ENCODE results near the gene GRK4. TPM values are rescaled to one million over a fixed set of nuclear protein-coding genes. Genes with fewer than 3 reads are reported as not detected.

GRK4 gene
- polyA plus RNA-seq, 1 of the 3 experiments (the other 2 are of a cell fraction) = 2.7 TPM

GRCh38 chr4:2930135-2930757, 33.1 kb upstream of the GRK4 start:
- Histone ChIP-seq H3K27ac (ENCODE audit: low read depth in 2 of 2, low read length in 1 of 2) (no peak overlapping the region; a peak in 1 of 4 replicates), H3K4me3 (ENCODE audit: low read depth in 2 of 2, low read length in 1 of 2) (no peak overlapping the region), H3F3A (replicated peaks; ENCODE audit: insufficient read depth) (peaks cover 8% of the 10 kb centered on the region), H4K20me1 (ENCODE audit: insufficient read depth) (peaks cover 3% of the 10 kb centered on the region; the same call in 1 of the 2 replicates), H3K27me3 (ENCODE audit: insufficient read depth) (no peaks in the 10 kb centered on the region), H3K79me2 (ENCODE audit: insufficient read depth) (peaks cover 19% of the 10 kb centered on the region), H2AFZ (ENCODE audit: low read depth) (no peak overlapping the region), H3K9ac (no peak overlapping the region), H3K4me1 (ENCODE audit: control insufficient read depth in 1 of 2, insufficient read depth in 2 of 2, low read depth in 1 of 2, low read length in 1 of 2) (peaks cover 7 to 17% of the 10 kb centered on the region in 2 experiments; a peak in 2 of 4 replicates), H3K36me3 (replicated peaks in 1 of 2; ENCODE audit: control insufficient read depth in 1 of 2, insufficient read depth in 2 of 2, low read length in 1 of 2) (peaks cover 14 to 71% of the 10 kb centered on the region in 2 experiments), H3K9me2 (no peaks in the 10 kb centered on the region), H3K9me3 (no peaks in the 10 kb centered on the region), H3K4me2 (no peak overlapping the region)
- WGBS (ENCODE audit: low lambda C conversion rate) = 95% methylated on average over 11 of the region's 12 CpGs
- no peak for DNase-seq
- TF ChIP-seq SIN3A (IDR thresholded peaks at IDR 0.05; ENCODE audit: borderline replicate concordance, low read depth, low read length) = no peak
- no peak for TF ChIP-seq TAF1 (IDR thresholded peaks at IDR 0.05; ENCODE audit: borderline replicate concordance, low read depth, low read length)
- no peak for TF ChIP-seq CHD2 (IDR thresholded peaks at IDR 0.05; ENCODE audit: low read length, partially characterized antibody)
- TF ChIP-seq FOSL2 (IDR thresholded peaks at IDR 0.05; ENCODE audit: borderline replicate concordance, low read depth) = no peak
- TF ChIP-seq NRF1 (IDR thresholded peaks at IDR 0.05; ENCODE audit: low read depth, low read length) = no peak
- TF ChIP-seq, protein P1, sequence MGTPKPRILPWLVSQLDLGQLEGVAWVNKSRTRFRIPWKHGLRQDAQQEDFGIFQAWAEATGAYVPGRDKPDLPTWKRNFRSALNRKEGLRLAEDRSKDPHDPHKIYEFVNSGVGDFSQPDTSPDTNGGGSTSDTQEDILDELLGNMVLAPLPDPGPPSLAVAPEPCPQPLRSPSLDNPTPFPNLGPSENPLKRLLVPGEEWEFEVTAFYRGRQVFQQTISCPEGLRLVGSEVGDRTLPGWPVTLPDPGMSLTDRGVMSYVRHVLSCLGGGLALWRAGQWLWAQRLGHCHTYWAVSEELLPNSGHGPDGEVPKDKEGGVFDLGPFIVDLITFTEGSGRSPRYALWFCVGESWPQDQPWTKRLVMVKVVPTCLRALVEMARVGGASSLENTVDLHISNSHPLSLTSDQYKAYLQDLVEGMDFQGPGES (IDR thresholded peaks at IDR 0.05; ENCODE audit: low read depth, low read length) = no peak
- no peak for TF ChIP-seq RFX5 (IDR thresholded peaks at IDR 0.05; ENCODE audit: low read length)
- ChIA-PET POLR2A (no interaction called here), CTCF (interaction anchor here (1.0 kb wide), 1 partner anchor 9 kb away, joined by 3 read pairs; no protein-coding TSS in a partner anchor)

- H3K27me3 ChIP-seq (ENCODE audit: insufficient read depth) = no peaks in the 10 kb centered on the region
These were observed 32.4 kb upstream of the GRK4 start for GRCh38 chr4:2930758-2931511.

More at GRCh38 chr4:2930758-2931511, 32.4 kb upstream of the GRK4 start:
- no peaks in the 10 kb centered on the region for H3K9me3 ChIP-seq
- H3K27ac ChIP-seq (ENCODE audit: low read depth in 2 of 2, low read length in 1 of 2) = no peak overlapping the region; a peak in 1 of 4 replicates
- TF ChIP-seq, protein P2, sequence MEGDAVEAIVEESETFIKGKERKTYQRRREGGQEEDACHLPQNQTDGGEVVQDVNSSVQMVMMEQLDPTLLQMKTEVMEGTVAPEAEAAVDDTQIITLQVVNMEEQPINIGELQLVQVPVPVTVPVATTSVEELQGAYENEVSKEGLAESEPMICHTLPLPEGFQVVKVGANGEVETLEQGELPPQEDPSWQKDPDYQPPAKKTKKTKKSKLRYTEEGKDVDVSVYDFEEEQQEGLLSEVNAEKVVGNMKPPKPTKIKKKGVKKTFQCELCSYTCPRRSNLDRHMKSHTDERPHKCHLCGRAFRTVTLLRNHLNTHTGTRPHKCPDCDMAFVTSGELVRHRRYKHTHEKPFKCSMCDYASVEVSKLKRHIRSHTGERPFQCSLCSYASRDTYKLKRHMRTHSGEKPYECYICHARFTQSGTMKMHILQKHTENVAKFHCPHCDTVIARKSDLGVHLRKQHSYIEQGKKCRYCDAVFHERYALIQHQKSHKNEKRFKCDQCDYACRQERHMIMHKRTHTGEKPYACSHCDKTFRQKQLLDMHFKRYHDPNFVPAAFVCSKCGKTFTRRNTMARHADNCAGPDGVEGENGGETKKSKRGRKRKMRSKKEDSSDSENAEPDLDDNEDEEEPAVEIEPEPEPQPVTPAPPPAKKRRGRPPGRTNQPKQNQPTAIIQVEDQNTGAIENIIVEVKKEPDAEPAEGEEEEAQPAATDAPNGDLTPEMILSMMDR (IDR thresholded peaks at IDR 0.05) = peak; percentile 27
- TF ChIP-seq GABPA (IDR thresholded peaks at IDR 0.05; ENCODE audit: low read depth) (no peak), TEAD4 (IDR thresholded peaks at IDR 0.05; ENCODE audit: borderline replicate concordance, insufficient read depth) (no peak), YY1 (IDR thresholded peaks at IDR 0.05; ENCODE audit: low read depth) (no peak)
- TF ChIP-seq, protein P1 (IDR thresholded peaks at IDR 0.05; ENCODE audit: low read depth, low read length) = no peak
- peaks cover 14 to 65% of the 10 kb centered on the region in 2 experiments for H3K36me3 ChIP-seq (replicated peaks in 1 of 2; ENCODE audit: control insufficient read depth in 1 of 2, insufficient read depth in 2 of 2, low read length in 1 of 2)
- WGBS (ENCODE audit: low lambda C conversion rate) = 100% methylated on average over 3 of the region's 34 CpGs
- H4K20me1 ChIP-seq (ENCODE audit: insufficient read depth) = 0 out of 2 replicates have a peak, but pooled peaks cover 3% of the 10 kb centered on the region
- ChIA-PET POLR2A (no interaction called here), CTCF (interaction anchor here (1.0 kb wide), 1 partner anchor 10 kb away, joined by 3 read pairs; no protein-coding TSS in a partner anchor)
- H3K4me3 ChIP-seq (ENCODE audit: low read depth in 2 of 2, low read length in 1 of 2) = no peak overlapping the region
- DNase-seq = no peak
- H3K9ac ChIP-seq = no peak overlapping the region
- no peak overlapping the region for H2AFZ ChIP-seq (ENCODE audit: low read depth)
- H3F3A ChIP-seq (replicated peaks; ENCODE audit: insufficient read depth) = peaks cover 13% of the 10 kb centered on the region
- no peak overlapping the region for H3K4me2 ChIP-seq
- H3K9me2 ChIP-seq = no peaks in the 10 kb centered on the region
- peaks cover 26% of the 10 kb centered on the region for H3K79me2 ChIP-seq (ENCODE audit: insufficient read depth)
- peaks cover 11 to 24% of the 10 kb centered on the region in 2 experiments; a peak in 3 of 4 replicates for H3K4me1 ChIP-seq (ENCODE audit: control insufficient read depth in 1 of 2, insufficient read depth in 2 of 2, low read depth in 1 of 2, low read length in 1 of 2)
